AG04450 (cell line): ENCODE measurements around the gene NEUROG2. TPM values are rescaled to one million over a fixed set of nuclear protein-coding genes. Genes with fewer than 3 reads are reported as not detected.

Experiments used
- polyA plus RNA-seq: library from polyadenylated mRNA; depleted of rRNA; stranded (reverse); fragments of >200 nt; gene quantifications from 2 replicates; pipeline ENCODE4 v1.2.3, GENCODE V29; 2011; rRNA removed

Gene NEUROG2
- polyA plus RNA-seq, 1 experiment: not detected

Other genes with a start within 250 kb of the NEUROG2 start
- gene TIFA, start 230.3 kb downstream of the NEUROG2 start, polyA plus RNA-seq: 8.8 and 10.9 TPM in 2 replicates
- gene ALPK1, start 218.8 kb downstream of the NEUROG2 start, polyA plus RNA-seq: 11.5 and 14.0 TPM in 2 replicates
- gene ZGRF1, start 120.7 kb upstream of the NEUROG2 start, polyA plus RNA-seq: 1.4 and 2.0 TPM in 2 replicates
- gene LARP7, start 121.0 kb upstream of the NEUROG2 start, polyA plus RNA-seq: 22.8 and 44.2 TPM in 2 replicates